ENCODE results near the gene PTPRM.

Gene PTPRM

DNA sequence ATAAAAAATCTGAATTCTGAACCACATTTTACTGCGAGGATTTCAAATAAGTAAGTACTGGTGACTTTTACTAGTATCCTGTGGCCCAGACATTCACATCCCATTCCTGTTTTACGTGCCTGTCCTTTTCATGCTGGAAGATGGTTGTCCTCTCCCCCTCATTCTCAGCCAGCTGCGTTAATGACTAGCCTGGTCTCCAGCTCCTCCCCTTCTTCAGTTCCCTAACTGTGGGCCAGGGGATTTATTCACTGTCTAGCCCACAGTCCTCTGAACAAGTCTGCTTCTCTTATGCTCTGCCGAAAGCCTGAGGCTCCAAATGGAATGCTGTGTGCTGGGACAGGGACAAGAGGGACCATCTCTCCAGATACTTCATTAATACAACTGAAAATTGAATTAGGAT lies 373.9 kb downstream of the PTPRM start:
- no peak for TF ChIP-seq CTCF (conservative IDR thresholded peaks at IDR 0.05; ENCODE audit: low read depth, low read length)
- no peak overlapping the region for H3K4me3 ChIP-seq (ENCODE audit: low read length)
- DNase-seq (ENCODE audit: low read depth): no peak

DNA sequence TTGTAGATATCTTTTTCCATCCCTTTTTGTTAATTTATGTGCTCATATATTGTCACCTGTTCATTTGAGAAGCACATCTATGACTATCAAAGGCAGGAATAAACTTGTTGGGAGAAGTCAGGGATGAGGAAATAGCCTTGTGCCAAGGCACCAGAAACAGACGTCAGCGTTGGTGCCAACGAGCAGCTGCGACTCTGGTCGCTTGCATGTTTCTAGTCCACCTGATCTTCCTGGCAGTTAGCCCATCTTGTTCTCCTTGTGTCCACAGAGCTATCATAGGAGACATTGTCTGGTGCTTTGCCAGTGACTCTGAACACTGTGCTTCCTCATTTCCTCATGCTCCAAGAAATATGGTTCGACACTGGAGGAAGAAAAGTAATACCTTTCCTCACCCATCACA lies 374.4 kb downstream of the PTPRM start:
- TF ChIP-seq CTCF (conservative IDR thresholded peaks at IDR 0.05; ENCODE audit: low read depth, low read length): no peak
- H3K4me3 ChIP-seq (ENCODE audit: low read length): no peak overlapping the region
- DNase-seq (ENCODE audit: low read depth): no peak

GRCh38 chr18:7945882-7946281 lies 378.8 kb downstream of the PTPRM start:
- no peak overlapping the region for H3K4me3 ChIP-seq (ENCODE audit: low read length)
- TF ChIP-seq CTCF (conservative IDR thresholded peaks at IDR 0.05; ENCODE audit: low read depth, low read length): no peak
- peak; percentile 72 for DNase-seq (ENCODE audit: low read depth)

DNA sequence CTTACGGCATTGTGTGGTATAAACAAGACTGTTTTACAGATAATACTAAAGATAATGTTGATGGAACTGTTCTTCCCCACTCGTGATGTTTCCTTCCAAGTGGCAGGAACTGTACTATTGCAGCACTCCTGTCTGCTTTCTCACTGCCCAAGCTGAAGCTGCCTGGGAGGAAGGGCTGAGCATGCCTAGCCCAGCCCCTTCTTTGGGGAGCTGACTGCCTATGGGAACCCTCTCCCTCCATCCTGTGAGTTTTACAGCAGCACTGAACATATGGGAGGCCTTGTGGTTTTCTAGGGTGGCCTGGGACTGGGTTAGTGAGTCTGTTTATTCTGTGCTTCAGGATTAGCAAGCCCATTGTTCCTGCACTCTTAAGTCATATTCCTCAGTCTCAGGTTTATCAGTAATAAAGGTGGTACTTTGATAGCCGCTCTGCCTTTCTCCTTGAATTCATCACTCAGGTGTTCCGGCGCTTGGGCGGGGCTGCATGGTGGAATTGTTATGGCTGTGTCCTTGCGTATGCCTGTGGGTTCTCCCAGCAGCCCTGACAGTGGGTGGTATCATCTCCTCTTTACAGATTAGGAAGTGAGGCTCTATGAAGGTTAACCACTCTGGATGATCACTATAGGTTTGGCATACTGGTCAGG lies 379.7 kb downstream of the PTPRM start:
- H3K4me3 ChIP-seq (ENCODE audit: low read length): peak overlapping the region; percentile 40
- no peak for DNase-seq (ENCODE audit: low read depth)
- TF ChIP-seq CTCF (conservative IDR thresholded peaks at IDR 0.05; ENCODE audit: low read depth, low read length): no peak

GRCh38 chr18:7950380-7951136 lies 383.4 kb downstream of the PTPRM start:
- no peak for TF ChIP-seq CTCF (conservative IDR thresholded peaks at IDR 0.05; ENCODE audit: low read depth, low read length)
- no peak overlapping the region for H3K4me3 ChIP-seq (ENCODE audit: low read length)
- DNase-seq (ENCODE audit: low read depth): peak; percentile 22

DNA sequence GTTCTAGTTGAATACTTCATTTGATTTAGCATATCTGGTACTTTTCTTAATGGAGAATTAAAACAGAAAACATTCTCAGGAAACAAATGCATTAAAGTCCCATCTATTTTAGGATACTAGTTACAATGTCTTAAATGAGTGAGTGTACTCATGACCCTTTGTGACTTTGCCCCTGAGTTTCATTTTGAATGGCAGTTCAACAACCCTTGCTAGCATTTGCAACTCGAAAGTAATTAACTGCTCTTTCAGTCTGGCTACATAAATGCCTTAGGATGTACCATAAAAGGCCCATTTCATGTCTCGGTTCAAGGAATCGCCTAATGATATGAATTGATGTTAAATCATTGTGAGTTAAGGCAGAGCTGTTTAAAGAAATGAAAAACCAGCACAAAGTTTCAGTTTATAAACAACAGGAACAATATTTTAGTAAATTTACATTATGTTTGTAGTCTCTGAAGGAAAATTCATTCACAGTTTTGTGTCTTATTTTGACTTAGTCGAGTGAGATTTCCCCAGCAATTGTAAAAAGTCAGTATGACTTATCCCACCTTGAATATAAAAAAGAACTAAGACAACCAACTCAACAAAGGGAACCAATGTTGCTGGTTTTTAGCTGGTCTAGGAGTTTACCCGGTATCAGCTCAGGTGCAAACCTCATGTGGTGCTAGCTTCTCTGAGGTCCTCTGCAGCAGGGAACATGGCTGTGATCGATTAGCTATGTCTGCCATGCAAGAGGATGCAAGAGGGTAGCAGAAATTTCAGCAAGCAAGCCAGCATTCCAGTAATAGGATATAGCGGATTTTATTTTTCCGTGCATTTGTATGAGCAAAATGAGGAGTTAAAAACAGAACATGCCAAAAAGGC lies 386.2 kb downstream of the PTPRM start:
- no peak for TF ChIP-seq CTCF (conservative IDR thresholded peaks at IDR 0.05; ENCODE audit: low read depth, low read length)
- H3K4me3 ChIP-seq (ENCODE audit: low read length): no peak overlapping the region
- no peak for DNase-seq (ENCODE audit: low read depth)
